ENCODE data around the gene SH3RF1. TPM values are rescaled to one million over a fixed set of nuclear protein-coding genes. Genes with fewer than 3 reads are reported as not detected.

SH3RF1 gene
- total and polyA plus RNA-seq, 2 of the 8 experiments (the other 6 are each of a cell fraction or from before 2014, with no cell fraction given): 6.9 to 15.1 TPM

GRCh38 chr4:169246279-169246678 is 24.5 kb downstream of the SH3RF1 start:
- TF ChIP-seq, protein P1, sequence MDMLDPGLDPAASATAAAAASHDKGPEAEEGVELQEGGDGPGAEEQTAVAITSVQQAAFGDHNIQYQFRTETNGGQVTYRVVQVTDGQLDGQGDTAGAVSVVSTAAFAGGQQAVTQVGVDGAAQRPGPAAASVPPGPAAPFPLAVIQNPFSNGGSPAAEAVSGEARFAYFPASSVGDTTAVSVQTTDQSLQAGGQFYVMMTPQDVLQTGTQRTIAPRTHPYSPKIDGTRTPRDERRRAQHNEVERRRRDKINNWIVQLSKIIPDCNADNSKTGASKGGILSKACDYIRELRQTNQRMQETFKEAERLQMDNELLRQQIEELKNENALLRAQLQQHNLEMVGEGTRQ (IDR thresholded peaks at IDR 0.05; ENCODE audit: low read length): no peak
- TF ChIP-seq KDM4A (IDR thresholded peaks at IDR 0.05; ENCODE audit: low read depth, low read length, severe bottlenecking): no peak
- TF ChIP-seq HDAC2 (IDR thresholded peaks at IDR 0.05; ENCODE audit: borderline replicate concordance in 1 of 2, low read depth in 2 of 2, low read length in 2 of 2): no peak
- TF ChIP-seq CHD1 (IDR thresholded peaks at IDR 0.05; ENCODE audit: low read depth, low read length): no peak
- Histone ChIP-seq H2BK15ac (ENCODE audit: low read length) (no peak overlapping the region), H4K91ac (replicated peaks; ENCODE audit: insufficient read length, low read length) (no peak overlapping the region), H2BK20ac (ENCODE audit: low read length) (no peak overlapping the region), H3K56ac (replicated peaks; ENCODE audit: insufficient read length, low read depth, low read length) (no peak overlapping the region), H4K5ac (ENCODE audit: insufficient read length, low read depth, low read length) (no peak overlapping the region), H3K4me3 (ENCODE audit: extremely low read depth in 1 of 4, insufficient read depth in 2 of 4, low read depth in 3 of 4, low read length in 4 of 4) (no peak overlapping the region), H3K23ac (ENCODE audit: insufficient read length) (no peak overlapping the region), H3K27ac (ENCODE audit: low read depth, low read length) (no peak overlapping the region), H3K23me2 (ENCODE audit: low read depth, low read length) (no peaks in the 10 kb centered on the region), H3K4me1 (replicated peaks in 1 of 4; ENCODE audit: control insufficient read depth in 3 of 4, insufficient read depth in 4 of 4, low read length in 3 of 4) (peaks cover 3 to 10% (median 6%) of the 10 kb centered on the region in 4 experiments; a peak in 4 of 7 replicates), H3K9ac (replicated peaks in 1 of 4; ENCODE audit: extremely low read depth in 1 of 4, low read depth in 3 of 4, low read length in 3 of 4) (no peak overlapping the region), H3K79me2 (ENCODE audit: control insufficient read depth in 1 of 2, insufficient read depth in 2 of 2, low read length in 2 of 2) (peaks cover 6 to 73% of the 10 kb centered on the region in 2 experiments; a peak in 3 of 4 replicates), H4K20me1 (replicated peaks in 1 of 2; ENCODE audit: control insufficient read depth in 1 of 2, insufficient read depth in 2 of 2, low read length in 2 of 2) (peaks cover 0 to 2% of the 10 kb centered on the region in 2 experiments), H3K14ac (ENCODE audit: insufficient read length) (no peak overlapping the region), H2BK120ac (replicated peaks; ENCODE audit: low read depth, low read length) (no peak overlapping the region), H3K18ac (ENCODE audit: extremely low read depth, low read length) (no peak overlapping the region; the same call in 1 of the 2 replicates), H3K4ac (replicated peaks; ENCODE audit: insufficient read length, low read depth, low read length) (no peak overlapping the region), H3K79me1 (ENCODE audit: low read depth, low read length) (no peaks in the 10 kb centered on the region; the same call in 1 of the 2 replicates), H2AK5ac (ENCODE audit: low read depth, low read length) (no peak overlapping the region), H4K8ac (ENCODE audit: extremely low read depth, insufficient read depth, low read length) (no peak overlapping the region), H3K9me3 (ENCODE audit: insufficient read depth in 2 of 2, low read depth in 1 of 2, low read length in 1 of 2) (no peaks in the 10 kb centered on the region), H2AFZ (ENCODE audit: low read length) (no peak overlapping the region), H2BK12ac (ENCODE audit: low read depth, low read length) (no peak overlapping the region), H3K27me3 (replicated peaks in 1 of 4; ENCODE audit: control insufficient read depth in 3 of 4, extremely low read depth in 1 of 4, insufficient read depth in 3 of 4, low read length in 3 of 4) (no peaks in the 10 kb centered on the region), H3K4me2 (ENCODE audit: insufficient read depth in 1 of 2, low read depth in 2 of 2, low read length in 2 of 2) (no peak overlapping the region), H2BK5ac (ENCODE audit: low read depth, low read length) (no peak overlapping the region), H3K36me3 (ENCODE audit: control insufficient read depth in 2 of 4, insufficient read depth in 4 of 4, low read length in 3 of 4) (no peaks in the 10 kb centered on the region)
- FAIRE-seq (no peak), DNase-seq (ENCODE audit: low read depth in 1 of 2, low spot score in 2 of 2) (no peak)
- CTCF ChIA-PET (ENCODE audit: partially characterized antibody): interaction anchor here (1.4 to 2.0 kb wide), 2 partner anchors 14 to 29 kb away, joined by 3 to 4 read pairs; no protein-coding TSS in a partner anchor
- POLR2A ChIA-PET (ENCODE audit: partially characterized antibody): interaction anchor here (1.2 kb wide), 1 partner anchor 9 kb away, joined by 3 read pairs; no protein-coding TSS in a partner anchor
- WGBS, 2 experiments (ENCODE audit: extremely low coverage in 1 of 2, insufficient coverage in 1 of 2, insufficient read length in 1 of 2, insufficient replicate concordance in 2 of 2, low coverage in 1 of 2, low lambda C conversion rate in 2 of 2, missing lambda C conversion rate in 1 of 2): 91% methylated on average over 3 of the region's 3 CpGs; no CpG with 5 or more reads in 1 of the 2 experiments
